ENCODE results near the gene CALN1. TPM values are rescaled to one million over a fixed set of nuclear protein-coding genes. Genes with fewer than 3 reads are reported as not detected.

CALN1 gene
- total RNA-seq, 4 donors from 2014 or later: under 0.01 to 0.06 TPM; not detected in 2

DNA sequence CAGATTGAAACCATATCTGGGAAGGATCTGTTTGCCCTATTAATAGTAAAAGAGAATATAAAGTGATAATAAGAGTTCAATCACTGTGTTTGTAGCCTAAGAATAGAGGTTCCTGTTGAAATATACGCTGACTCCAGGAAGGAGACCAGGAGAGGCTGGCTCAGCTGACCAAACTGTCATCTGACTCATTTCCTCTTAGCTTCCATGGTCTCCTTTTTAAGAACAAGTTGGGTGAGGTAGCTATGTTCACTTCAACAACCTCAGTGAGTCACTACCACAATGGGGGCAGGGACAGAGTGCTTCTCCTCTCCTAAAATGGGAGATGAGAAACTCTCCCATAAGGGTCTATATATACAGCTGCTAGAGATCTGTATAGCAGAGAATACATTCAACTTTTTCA, 543.3 kb downstream of the CALN1 start:
- no peak for TF ChIP-seq POLR2A (IDR thresholded peaks at IDR 0.05; ENCODE audit: low read depth)
- TF ChIP-seq, protein P1, sequence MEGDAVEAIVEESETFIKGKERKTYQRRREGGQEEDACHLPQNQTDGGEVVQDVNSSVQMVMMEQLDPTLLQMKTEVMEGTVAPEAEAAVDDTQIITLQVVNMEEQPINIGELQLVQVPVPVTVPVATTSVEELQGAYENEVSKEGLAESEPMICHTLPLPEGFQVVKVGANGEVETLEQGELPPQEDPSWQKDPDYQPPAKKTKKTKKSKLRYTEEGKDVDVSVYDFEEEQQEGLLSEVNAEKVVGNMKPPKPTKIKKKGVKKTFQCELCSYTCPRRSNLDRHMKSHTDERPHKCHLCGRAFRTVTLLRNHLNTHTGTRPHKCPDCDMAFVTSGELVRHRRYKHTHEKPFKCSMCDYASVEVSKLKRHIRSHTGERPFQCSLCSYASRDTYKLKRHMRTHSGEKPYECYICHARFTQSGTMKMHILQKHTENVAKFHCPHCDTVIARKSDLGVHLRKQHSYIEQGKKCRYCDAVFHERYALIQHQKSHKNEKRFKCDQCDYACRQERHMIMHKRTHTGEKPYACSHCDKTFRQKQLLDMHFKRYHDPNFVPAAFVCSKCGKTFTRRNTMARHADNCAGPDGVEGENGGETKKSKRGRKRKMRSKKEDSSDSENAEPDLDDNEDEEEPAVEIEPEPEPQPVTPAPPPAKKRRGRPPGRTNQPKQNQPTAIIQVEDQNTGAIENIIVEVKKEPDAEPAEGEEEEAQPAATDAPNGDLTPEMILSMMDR (IDR thresholded peaks at IDR 0.05): no peak
- TF ChIP-seq POLR2AphosphoS5 (IDR thresholded peaks at IDR 0.05): no peak
- TF ChIP-seq EP300 (IDR thresholded peaks at IDR 0.05): no peak
- Histone ChIP-seq H3K9me3 (no peaks in the 10 kb centered on the region), H3K4me1 (no peaks in the 10 kb centered on the region), H3K36me3 (no peaks in the 10 kb centered on the region), H3K27ac (replicated peaks in 1 of 4) (no peak overlapping the region), H3K4me3 (no peak overlapping the region), H3K27me3 (no peaks in the 10 kb centered on the region)
- DNase-seq (ENCODE audit: extremely low spot score): no peak
- intact Hi-C loops (cut with DNase I): no loop called here
- 79% methylated on average over 1 of the region's 1 CpG for WGBS

DNA sequence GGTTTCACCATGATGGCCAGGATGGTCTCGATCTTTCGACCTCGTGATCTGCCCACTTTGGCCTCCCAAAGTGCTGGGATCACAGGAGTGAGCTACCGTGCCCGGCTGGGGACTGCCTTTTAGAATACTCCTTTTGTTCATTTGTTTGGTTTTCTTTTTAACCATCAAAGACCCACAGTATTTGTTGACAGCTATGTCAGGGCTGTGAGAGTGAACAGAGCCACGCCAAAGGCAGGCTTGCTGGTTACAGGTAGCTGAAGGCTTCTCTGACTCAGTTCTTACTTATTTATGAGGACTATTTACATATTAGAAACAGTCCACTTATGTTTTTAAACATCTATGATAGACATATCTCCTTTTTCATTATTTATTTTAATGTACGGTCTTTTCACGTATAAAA, 544.5 kb downstream of the CALN1 start:
- intact Hi-C loops (cut with DNase I): no loop called here
- Histone ChIP-seq H3K27me3 (no peaks in the 10 kb centered on the region), H3K4me1 (no peaks in the 10 kb centered on the region), H3K27ac (replicated peaks in 1 of 4) (no peak overlapping the region), H3K9me3 (no peaks in the 10 kb centered on the region), H3K36me3 (no peaks in the 10 kb centered on the region), H3K4me3 (no peak overlapping the region)
- no peak for DNase-seq (ENCODE audit: extremely low spot score)
- WGBS: 69% methylated on average over 8 of the region's 8 CpGs
- TF ChIP-seq, protein P1 (IDR thresholded peaks at IDR 0.05): no peak
- no peak for TF ChIP-seq EP300 (IDR thresholded peaks at IDR 0.05)
- no peak for TF ChIP-seq POLR2AphosphoS5 (IDR thresholded peaks at IDR 0.05)
- TF ChIP-seq POLR2A (IDR thresholded peaks at IDR 0.05; ENCODE audit: low read depth): no peak

DNA sequence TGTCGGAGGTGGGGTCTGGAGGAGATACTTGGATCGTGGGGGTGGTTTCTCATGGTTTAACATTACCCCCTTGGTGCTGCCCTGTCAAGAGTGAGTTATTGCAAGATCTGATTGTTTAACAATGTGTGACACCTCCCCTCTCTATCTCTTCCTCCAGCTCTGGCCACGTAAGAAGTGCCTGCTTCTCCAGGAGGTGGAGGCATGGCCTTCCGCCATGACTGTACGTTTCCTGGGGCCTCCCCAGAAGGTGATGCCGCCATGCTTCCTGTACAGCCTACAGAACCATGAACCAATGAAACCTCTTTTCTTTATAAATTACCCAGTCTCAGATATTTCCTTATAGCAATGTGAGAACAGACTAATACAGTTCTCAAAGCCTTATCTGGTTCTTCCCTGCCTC, 547.0 kb downstream of the CALN1 start:
- Histone ChIP-seq H3K4me1 (no peaks in the 10 kb centered on the region), H3K4me3 (no peak overlapping the region), H3K9me3 (no peaks in the 10 kb centered on the region), H3K36me3 (no peaks in the 10 kb centered on the region), H3K27ac (replicated peaks in 1 of 4) (no peak overlapping the region), H3K27me3 (no peaks in the 10 kb centered on the region)
- TF ChIP-seq POLR2A (IDR thresholded peaks at IDR 0.05; ENCODE audit: low read depth) (no peak), POLR2AphosphoS5 (IDR thresholded peaks at IDR 0.05) (no peak), EP300 (IDR thresholded peaks at IDR 0.05) (no peak)
- TF ChIP-seq, protein P1 (IDR thresholded peaks at IDR 0.05): no peak
- intact Hi-C loops (cut with DNase I): no loop called here
- WGBS: 61% methylated on average over 6 of the region's 6 CpGs
- DNase-seq (ENCODE audit: extremely low spot score): no peak

DNA sequence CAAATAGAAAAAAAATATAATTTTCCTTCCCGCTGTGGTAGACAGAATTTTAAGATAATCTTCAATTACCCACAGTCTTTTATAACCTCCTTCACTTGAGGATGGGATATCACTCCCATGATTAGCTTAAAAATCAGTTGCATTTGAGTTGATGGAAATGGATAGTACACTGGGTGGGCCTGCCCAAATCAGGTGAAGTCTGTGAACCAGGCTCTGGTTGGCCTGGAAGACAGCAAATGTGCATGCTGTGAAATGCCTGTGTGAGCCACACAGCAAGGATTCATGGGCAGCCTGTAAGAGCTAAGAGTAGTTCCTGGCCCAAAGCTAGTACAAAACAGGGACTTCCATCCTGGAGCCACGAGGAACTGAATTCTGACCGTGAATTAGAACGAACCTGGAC, 548.0 kb downstream of the CALN1 start:
- no peak for DNase-seq (ENCODE audit: extremely low spot score)
- WGBS: 96% methylated on average over 4 of the region's 4 CpGs
- Histone ChIP-seq H3K27me3 (no peaks in the 10 kb centered on the region), H3K4me1 (no peaks in the 10 kb centered on the region), H3K4me3 (no peak overlapping the region), H3K9me3 (no peaks in the 10 kb centered on the region), H3K27ac (replicated peaks in 1 of 4) (no peak overlapping the region), H3K36me3 (no peaks in the 10 kb centered on the region)
- intact Hi-C loops (cut with DNase I): no loop called here
- no peak for TF ChIP-seq EP300 (IDR thresholded peaks at IDR 0.05)
- no peak for TF ChIP-seq POLR2A (IDR thresholded peaks at IDR 0.05; ENCODE audit: low read depth)
- TF ChIP-seq POLR2AphosphoS5 (IDR thresholded peaks at IDR 0.05): no peak
- TF ChIP-seq, protein P1 (IDR thresholded peaks at IDR 0.05): no peak

DNA sequence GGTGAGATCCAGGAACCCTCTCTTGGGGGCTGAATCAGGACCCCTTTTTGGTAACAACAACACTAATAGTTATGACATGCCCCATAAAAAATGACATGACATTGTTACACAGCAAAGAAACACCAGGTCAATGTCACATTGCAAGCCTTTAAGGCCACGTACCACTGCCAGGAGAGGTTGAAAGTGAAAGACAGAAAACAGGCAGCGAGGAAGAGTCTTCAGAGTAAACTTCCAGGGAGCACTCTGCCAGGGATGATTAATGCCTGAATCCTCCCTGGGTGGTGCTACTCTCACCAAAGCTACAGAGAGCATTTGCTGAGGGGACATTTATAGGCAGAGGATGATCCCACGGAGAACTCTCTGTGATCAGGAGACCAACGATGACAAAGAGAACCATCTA, 551.6 kb downstream of the CALN1 start:
- 42% methylated on average over 4 of the region's 4 CpGs for WGBS
- H3K27me3 ChIP-seq: peaks cover 0 to 4% (median 0%) of the 10 kb centered on the region in 4 donors
- H3K36me3 ChIP-seq: no peaks in the 10 kb centered on the region
- H3K27ac ChIP-seq (replicated peaks in 1 of 4): no peak overlapping the region
- no peaks in the 10 kb centered on the region for H3K9me3 ChIP-seq
- no peak overlapping the region for H3K4me3 ChIP-seq
- no peak for DNase-seq (ENCODE audit: extremely low spot score)
- no peaks in the 10 kb centered on the region for H3K4me1 ChIP-seq
- intact Hi-C loops (cut with DNase I): no loop called here
- no peak for TF ChIP-seq EP300 (IDR thresholded peaks at IDR 0.05)
